Fibroblast of villous mesenchyme (primary cell): ENCODE data around the gene MYL11. TPM values are rescaled to one million over a fixed set of nuclear protein-coding genes. Genes with fewer than 3 reads are reported as not detected.

Experiments
- DNase-seq: peaks from one replicate; pipeline ENCODE4 v3.0.0-alpha.2; 2010; ENCODE audit warnings: low read depth
- H3K4me3 ChIP-seq: 2 replicates; pipeline ENCODE4 v1.5.1; 2011; ENCODE audit warnings: low read depth, mild to moderate bottlenecking, low read length
- total RNA-seq: library from RNA; depleted of rRNA; stranded (reverse); fragments of >200 nt; gene quantifications from 2 replicates; pipeline ENCODE4 v1.2.3, GENCODE V29; 2012
- TF ChIP-seq, protein P1 (sequence below): IDR thresholded peaks from 2 replicates; pipeline ENCODE4 v1.5.1; 2012; ENCODE audit warnings: low read depth, mild to moderate bottlenecking, low read length; ENCODE audit not compliant: insufficient read depth

Gene MYL11
- total RNA-seq, 1 donor, result not detected

DNA sequence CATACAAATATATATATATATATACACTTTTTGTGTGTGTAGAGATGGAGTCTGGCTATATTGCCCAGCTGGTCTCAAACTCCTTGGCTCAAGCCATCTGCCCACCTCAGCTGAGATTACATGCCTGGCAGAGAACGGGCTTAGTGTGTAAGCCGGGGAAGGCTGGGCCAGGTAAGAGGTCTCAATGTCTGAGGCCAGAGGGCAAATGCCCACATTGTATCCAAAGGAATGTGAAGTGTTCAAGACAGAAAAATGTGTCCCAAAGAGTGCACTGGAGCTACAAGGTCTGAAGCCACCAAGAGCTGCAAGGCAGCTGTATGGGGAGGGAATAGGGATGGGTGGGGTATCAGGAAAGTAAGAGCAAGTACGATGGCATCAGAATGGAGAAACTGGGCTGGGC lies 28.3 kb upstream of the MYL11 start:
- H3K4me3 ChIP-seq, result no peak overlapping the region
- TF ChIP-seq, protein P1, sequence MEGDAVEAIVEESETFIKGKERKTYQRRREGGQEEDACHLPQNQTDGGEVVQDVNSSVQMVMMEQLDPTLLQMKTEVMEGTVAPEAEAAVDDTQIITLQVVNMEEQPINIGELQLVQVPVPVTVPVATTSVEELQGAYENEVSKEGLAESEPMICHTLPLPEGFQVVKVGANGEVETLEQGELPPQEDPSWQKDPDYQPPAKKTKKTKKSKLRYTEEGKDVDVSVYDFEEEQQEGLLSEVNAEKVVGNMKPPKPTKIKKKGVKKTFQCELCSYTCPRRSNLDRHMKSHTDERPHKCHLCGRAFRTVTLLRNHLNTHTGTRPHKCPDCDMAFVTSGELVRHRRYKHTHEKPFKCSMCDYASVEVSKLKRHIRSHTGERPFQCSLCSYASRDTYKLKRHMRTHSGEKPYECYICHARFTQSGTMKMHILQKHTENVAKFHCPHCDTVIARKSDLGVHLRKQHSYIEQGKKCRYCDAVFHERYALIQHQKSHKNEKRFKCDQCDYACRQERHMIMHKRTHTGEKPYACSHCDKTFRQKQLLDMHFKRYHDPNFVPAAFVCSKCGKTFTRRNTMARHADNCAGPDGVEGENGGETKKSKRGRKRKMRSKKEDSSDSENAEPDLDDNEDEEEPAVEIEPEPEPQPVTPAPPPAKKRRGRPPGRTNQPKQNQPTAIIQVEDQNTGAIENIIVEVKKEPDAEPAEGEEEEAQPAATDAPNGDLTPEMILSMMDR, result no peak
- no peak for DNase-seq

DNA sequence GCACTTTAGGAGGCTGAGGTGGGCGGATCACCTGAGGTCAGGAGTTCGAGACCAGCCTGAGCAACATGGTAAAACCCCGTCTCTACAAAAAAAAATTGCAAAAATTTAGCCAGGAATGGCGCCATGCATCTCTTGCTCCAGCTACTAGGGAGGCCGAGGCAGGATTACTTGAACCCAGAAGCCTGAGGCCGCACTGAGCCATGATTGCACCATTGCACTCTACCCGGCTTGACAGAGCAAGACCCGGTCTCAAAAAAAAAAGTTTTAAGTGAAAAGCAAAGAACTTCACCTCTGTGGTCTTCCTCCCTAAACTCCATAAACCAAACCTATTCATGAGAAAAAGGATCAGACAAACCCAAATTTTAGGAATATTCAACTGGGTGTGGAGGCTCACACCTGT lies 26.5 kb upstream of the MYL11 start:
- TF ChIP-seq, protein P1, result no peak
- H3K4me3 ChIP-seq, result no peak overlapping the region
- DNase-seq, result no peak

DNA sequence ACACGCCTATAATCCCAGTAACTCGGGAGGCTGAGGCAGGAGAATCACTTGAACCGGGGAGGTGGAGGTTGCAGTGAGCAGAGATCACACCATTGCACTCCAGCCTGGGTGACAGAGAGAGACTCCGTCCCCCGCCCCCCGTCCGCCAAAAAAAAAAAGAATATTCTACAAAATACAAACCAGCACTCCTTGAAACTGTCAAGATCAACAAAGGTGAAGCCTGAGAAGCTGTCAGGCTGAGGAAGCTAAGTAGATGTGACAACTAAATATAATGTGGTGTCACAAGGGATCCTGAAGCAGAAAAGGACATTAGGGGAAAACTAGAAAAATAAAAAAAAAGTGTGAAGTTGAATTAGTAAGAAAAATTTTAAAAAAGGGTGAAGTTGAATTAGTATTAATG lies 25.7 kb upstream of the MYL11 start:
- TF ChIP-seq, protein P1, result no peak
- no peak for DNase-seq
- H3K4me3 ChIP-seq, result no peak overlapping the region

DNA sequence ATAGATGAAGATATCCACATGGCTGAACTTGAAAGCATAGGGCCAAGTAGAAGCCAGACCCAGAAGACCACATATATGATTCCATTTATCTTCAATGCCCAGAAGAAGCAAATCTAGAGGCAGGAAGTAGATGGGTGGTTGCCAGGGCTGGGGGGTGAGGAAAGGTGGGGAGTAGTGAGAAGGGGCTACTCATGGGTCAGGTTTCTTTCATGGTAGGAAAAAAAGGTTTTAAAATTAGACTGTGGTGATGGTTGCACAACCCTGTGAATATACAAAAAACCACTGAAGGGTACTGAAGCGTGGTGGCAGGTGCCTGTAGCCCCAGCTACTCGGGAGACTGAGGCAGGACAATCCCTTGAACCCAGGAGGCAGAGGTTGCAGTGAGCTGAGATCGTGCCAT lies 24.9 kb upstream of the MYL11 start:
- DNase-seq, result no peak
- no peak overlapping the region for H3K4me3 ChIP-seq
- TF ChIP-seq, protein P1, result no peak

DNA sequence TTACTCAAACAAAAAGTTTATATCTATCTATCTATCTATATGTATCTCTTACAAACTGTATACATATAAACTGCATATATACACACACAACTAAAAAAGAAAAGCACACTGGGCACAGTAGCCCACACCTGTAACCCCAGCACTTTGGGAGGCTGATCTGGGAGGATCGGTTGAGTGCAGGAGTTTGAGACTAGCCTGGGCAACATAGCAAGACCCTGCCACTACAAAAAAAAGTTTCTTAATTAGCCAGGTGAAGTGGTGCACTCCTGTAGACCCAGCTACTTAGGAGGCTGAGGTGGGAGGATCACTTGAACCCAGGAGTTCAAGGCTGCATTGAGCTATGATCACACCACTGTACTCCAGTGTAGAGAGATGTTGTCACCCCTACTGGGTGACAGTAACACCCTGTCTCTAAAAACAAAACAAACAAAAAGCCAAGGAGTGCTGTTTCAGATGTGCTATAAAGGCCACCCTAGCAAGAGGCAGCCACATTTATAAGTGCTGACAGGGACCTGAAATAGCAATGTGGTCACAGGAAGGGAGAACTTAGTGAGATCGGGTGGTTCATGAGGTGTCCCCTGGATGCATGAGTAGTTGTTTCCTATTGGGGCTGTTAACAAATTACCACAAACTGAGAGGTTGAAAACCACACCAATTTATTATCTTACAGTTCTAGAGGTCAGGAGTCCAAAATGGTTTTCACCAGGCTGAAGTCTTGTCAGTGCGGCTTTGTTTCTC lies 24.3 kb upstream of the MYL11 start:
- TF ChIP-seq, protein P1, result no peak
- H3K4me3 ChIP-seq, result no peak overlapping the region
- DNase-seq, result no peak

DNA sequence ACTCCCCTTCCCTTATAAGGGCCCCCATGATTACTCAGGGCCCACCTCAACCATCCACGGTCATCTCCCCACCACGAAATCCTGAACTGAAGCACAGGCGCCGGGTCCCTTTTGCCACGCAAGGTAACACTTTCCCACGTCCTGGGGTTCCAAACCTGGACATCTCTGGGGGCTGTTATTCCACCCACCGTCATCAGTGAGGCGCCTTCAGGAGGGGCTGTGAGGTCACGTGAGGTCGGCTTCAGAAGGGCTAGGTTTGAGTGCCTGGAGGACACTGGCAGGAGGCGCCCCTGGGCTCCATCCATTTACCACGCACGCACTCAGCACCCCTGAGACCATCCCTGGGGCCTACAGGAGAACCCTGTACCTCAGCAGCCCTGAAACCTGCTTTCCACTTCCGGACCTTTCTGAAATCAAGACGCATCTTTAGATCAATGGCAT lies 23.6 kb upstream of the MYL11 start:
- no peak for DNase-seq
- H3K4me3 ChIP-seq, result no peak overlapping the region
- TF ChIP-seq, protein P1, result no peak
